Measurements from ENCODE around the gene TCEA3. TPM values are rescaled to one million over a fixed set of nuclear protein-coding genes. Genes with fewer than 3 reads are reported as not detected.

Gene TCEA3
- total RNA-seq, 4 donors from 2014 or later: 20.6 to 70.9 (median 27.8) TPM

DNA sequence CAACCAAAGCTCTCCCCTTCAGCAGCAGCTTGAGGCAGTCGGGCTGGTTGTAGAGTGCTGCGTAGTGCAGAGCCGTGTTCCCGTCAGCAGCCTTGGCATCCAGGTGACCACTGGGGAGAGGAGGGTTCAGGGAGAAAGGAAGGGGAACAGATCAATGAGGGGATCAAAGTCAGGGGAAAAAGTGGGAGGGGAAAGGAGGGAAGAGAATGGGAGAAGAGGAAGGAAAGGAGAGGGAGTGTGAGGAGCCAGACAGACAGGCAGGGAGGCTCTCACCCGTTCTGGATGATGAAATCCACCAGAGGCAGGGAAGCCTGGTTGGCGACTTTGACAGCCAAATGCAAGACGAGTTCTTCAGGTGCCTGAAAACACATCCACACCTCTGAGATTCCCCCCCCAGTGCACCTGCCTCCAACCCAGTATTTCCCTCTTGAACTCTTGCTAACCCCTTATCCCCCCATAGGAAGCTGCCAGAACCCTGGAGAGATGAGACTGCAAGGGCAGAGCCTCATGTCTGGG is 9.8 kb upstream of the TCEA3 start:
- no peaks in the 10 kb centered on the region for H3K36me3 ChIP-seq
- H3K4me3 ChIP-seq: no peak overlapping the region
- H3K9me3 ChIP-seq: no peaks in the 10 kb centered on the region
- TF ChIP-seq, protein P1, sequence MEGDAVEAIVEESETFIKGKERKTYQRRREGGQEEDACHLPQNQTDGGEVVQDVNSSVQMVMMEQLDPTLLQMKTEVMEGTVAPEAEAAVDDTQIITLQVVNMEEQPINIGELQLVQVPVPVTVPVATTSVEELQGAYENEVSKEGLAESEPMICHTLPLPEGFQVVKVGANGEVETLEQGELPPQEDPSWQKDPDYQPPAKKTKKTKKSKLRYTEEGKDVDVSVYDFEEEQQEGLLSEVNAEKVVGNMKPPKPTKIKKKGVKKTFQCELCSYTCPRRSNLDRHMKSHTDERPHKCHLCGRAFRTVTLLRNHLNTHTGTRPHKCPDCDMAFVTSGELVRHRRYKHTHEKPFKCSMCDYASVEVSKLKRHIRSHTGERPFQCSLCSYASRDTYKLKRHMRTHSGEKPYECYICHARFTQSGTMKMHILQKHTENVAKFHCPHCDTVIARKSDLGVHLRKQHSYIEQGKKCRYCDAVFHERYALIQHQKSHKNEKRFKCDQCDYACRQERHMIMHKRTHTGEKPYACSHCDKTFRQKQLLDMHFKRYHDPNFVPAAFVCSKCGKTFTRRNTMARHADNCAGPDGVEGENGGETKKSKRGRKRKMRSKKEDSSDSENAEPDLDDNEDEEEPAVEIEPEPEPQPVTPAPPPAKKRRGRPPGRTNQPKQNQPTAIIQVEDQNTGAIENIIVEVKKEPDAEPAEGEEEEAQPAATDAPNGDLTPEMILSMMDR (IDR thresholded peaks at IDR 0.05): no peak
- no peak for TF ChIP-seq POLR2A (IDR thresholded peaks at IDR 0.05)
- DNase-seq: no peak
- no peaks in the 10 kb centered on the region for H3K27me3 ChIP-seq
- intact Hi-C loops (cut with DNase I; ENCODE audit: low total_unique reads): no loop called here
- no peak overlapping the region for H3K27ac ChIP-seq
- no peaks in the 10 kb centered on the region for H3K4me1 ChIP-seq

- Histone ChIP-seq H3K27ac (no peak overlapping the region), H3K4me3 (no peak overlapping the region), H3K27me3 (no peaks in the 10 kb centered on the region), H3K36me3 (no peaks in the 10 kb centered on the region), H3K9me3 (no peaks in the 10 kb centered on the region), H3K4me1 (no peaks in the 10 kb centered on the region)
- intact Hi-C loops (cut with DNase I; ENCODE audit: low total_unique reads): no loop called here
- no peak for TF ChIP-seq POLR2A (IDR thresholded peaks at IDR 0.05)
- TF ChIP-seq, protein P1 (IDR thresholded peaks at IDR 0.05): no peak
- no peak for DNase-seq
These were observed 8.6 kb upstream of the TCEA3 start for GRCh38 chr1:23433122-23433521.

- no peak for TF ChIP-seq POLR2A (IDR thresholded peaks at IDR 0.05)
- TF ChIP-seq, protein P1 (IDR thresholded peaks at IDR 0.05): no peak
- H3K4me1 ChIP-seq: no peaks in the 10 kb centered on the region
- DNase-seq: no peak
- H3K4me3 ChIP-seq: no peak overlapping the region
- intact Hi-C loops (cut with DNase I; ENCODE audit: low total_unique reads): no loop called here
- no peak overlapping the region for H3K27ac ChIP-seq
- H3K9me3 ChIP-seq: no peaks in the 10 kb centered on the region
- no peaks in the 10 kb centered on the region for H3K36me3 ChIP-seq
- H3K27me3 ChIP-seq: no peaks in the 10 kb centered on the region
These were observed 6.9 kb upstream of the TCEA3 start for GRCh38 chr1:23431431-23431830.

DNA sequence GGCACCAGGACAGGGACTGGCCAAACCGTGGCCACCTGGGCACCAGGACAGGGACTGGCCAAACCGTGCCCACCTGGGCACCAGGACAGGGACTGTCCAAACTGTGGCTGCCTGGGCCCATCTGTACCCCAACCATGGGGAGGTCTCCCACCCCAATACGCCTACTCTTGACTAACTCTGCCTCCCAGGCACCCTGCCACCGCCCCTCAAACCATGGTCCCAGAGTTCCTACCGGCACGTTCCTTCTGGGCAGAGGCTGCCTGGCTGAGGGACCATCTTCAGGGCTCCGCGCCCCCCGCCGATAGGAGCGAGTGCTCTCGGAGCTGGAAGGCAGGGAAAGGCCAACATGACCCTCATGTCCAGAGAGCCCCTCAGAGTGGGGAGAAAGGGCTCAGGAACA is 6.3 kb upstream of the TCEA3 start:
- Histone ChIP-seq H3K9me3 (no peaks in the 10 kb centered on the region), H3K4me3 (no peak overlapping the region), H3K36me3 (no peaks in the 10 kb centered on the region), H3K4me1 (no peaks in the 10 kb centered on the region), H3K27ac (no peak overlapping the region), H3K27me3 (no peaks in the 10 kb centered on the region)
- intact Hi-C loops (cut with DNase I; ENCODE audit: low total_unique reads): no loop called here
- DNase-seq: no peak
- TF ChIP-seq POLR2A (IDR thresholded peaks at IDR 0.05): no peak
- TF ChIP-seq, protein P1 (IDR thresholded peaks at IDR 0.05): no peak

DNA sequence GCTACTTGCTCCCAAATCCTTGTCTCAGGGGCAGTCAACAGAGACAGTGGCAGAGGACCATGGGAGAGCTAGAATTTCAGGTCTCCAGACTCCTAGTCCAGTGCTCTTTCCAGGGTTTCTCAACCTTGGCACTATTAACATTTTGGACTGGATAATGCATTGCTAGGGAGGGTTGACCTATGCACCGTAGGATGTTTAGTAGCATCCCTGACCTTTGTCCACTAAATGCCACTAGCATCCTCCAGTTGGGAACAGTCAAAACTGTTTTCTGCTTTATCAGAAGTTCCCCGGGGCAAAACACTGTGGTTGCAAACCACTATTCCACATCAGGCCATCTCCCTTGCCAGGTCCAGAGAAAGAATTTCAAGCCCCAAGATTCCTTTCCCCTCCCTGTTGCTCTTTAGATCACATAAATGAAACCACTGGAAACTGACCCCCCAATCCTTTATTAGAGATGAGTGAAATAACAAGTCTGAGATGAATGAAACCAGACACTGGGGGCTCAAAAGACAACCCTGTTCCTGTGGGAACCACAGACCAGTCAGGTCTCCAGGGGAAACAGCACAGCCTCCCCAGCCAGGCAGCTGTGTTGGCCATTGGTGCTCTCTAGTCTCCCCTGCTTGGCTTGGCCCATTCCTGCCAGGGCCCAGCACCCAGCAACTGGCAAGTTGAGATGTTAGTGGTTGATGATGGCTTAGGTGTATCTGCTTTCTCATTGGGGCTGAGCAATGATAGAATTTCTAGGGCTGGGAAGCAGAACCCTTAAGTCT is 3.8 kb upstream of the TCEA3 start:
- no peaks in the 10 kb centered on the region for H3K27me3 ChIP-seq
- TF ChIP-seq POLR2A (IDR thresholded peaks at IDR 0.05): no peak
- TF ChIP-seq, protein P1 (IDR thresholded peaks at IDR 0.05): no peak
- no peak overlapping the region for H3K27ac ChIP-seq
- H3K4me1 ChIP-seq: no peaks in the 10 kb centered on the region
- H3K4me3 ChIP-seq: no peak overlapping the region
- DNase-seq: no peak
- intact Hi-C loops (cut with DNase I; ENCODE audit: low total_unique reads): no loop called here
- H3K36me3 ChIP-seq: no peaks in the 10 kb centered on the region
- H3K9me3 ChIP-seq: no peaks in the 10 kb centered on the region

All from uterus (tissue), 4 donors.